ENCODE data around the gene CDC73.

Gene CDC73

GRCh38 chr1:193275773-193276172, 153.9 kb downstream of the CDC73 start:
- H3K4me1 ChIP-seq (ENCODE audit: insufficient read depth, low read length), result no peaks in the 10 kb centered on the region
- no peak overlapping the region for H3K9ac ChIP-seq (ENCODE audit: low read depth, low read length)
- TF ChIP-seq EZH2 (IDR thresholded peaks at IDR 0.05; ENCODE audit: borderline replicate concordance, low read depth, low read length, severe bottlenecking) (no peak), CTCF (IDR thresholded peaks at IDR 0.05; ENCODE audit: borderline replicate concordance, extremely low read depth, low read length, poor library complexity, severe bottlenecking) (no peak)
- H4K20me1 ChIP-seq (ENCODE audit: insufficient read depth, low read length), result no peaks in the 10 kb centered on the region
- H3K4me2 ChIP-seq (ENCODE audit: insufficient read depth, low read length), result no peak overlapping the region
- H3K9me3 ChIP-seq (ENCODE audit: insufficient read depth, low read length, severe bottlenecking), result no peaks in the 10 kb centered on the region
- H3K4me3 ChIP-seq (ENCODE audit: low read depth in 1 of 2, low read length in 2 of 2), result no peak overlapping the region
- no peaks in the 10 kb centered on the region for H3K27me3 ChIP-seq (ENCODE audit: insufficient read depth, low read length, poor library complexity)
- no peak overlapping the region for H2AFZ ChIP-seq (ENCODE audit: low read depth, low read length)
- no peaks in the 10 kb centered on the region for H3K79me2 ChIP-seq (ENCODE audit: insufficient read depth, low read length)
- DNase-seq (no peak), ATAC-seq (ENCODE audit: insufficient read depth, low read depth) (no peak)
- no peaks in the 10 kb centered on the region for H3K36me3 ChIP-seq (ENCODE audit: insufficient read depth, low read length)
- H3K27ac ChIP-seq (ENCODE audit: low read length), result no peak overlapping the region

- no peak for ATAC-seq (ENCODE audit: insufficient read depth, low read depth)
- H3K27ac ChIP-seq (ENCODE audit: low read length), result no peak overlapping the region
Observed at GRCh38 chr1:193278968-193279367, 157.1 kb downstream of the CDC73 start.

GRCh38 chr1:193281894-193282293, 160.1 kb downstream of the CDC73 start:
- H4K20me1 ChIP-seq (ENCODE audit: insufficient read depth, low read length), result no peaks in the 10 kb centered on the region
- H3K27ac ChIP-seq (ENCODE audit: low read length), result no peak overlapping the region
- H3K4me2 ChIP-seq (ENCODE audit: insufficient read depth, low read length), result no peak overlapping the region
- no peak for TF ChIP-seq EZH2 (IDR thresholded peaks at IDR 0.05; ENCODE audit: borderline replicate concordance, low read depth, low read length, severe bottlenecking)
- TF ChIP-seq CTCF (IDR thresholded peaks at IDR 0.05; ENCODE audit: borderline replicate concordance, extremely low read depth, low read length, poor library complexity, severe bottlenecking), result no peak
- DNase-seq (no peak), ATAC-seq (ENCODE audit: insufficient read depth, low read depth) (no peak)
- no peaks in the 10 kb centered on the region for H3K4me1 ChIP-seq (ENCODE audit: insufficient read depth, low read length)
- no peak overlapping the region for H3K9ac ChIP-seq (ENCODE audit: low read depth, low read length)
- H3K36me3 ChIP-seq (ENCODE audit: insufficient read depth, low read length), result no peaks in the 10 kb centered on the region
- H3K9me3 ChIP-seq (ENCODE audit: insufficient read depth, low read length, severe bottlenecking), result no peaks in the 10 kb centered on the region
- no peaks in the 10 kb centered on the region for H3K79me2 ChIP-seq (ENCODE audit: insufficient read depth, low read length)
- no peak overlapping the region for H2AFZ ChIP-seq (ENCODE audit: low read depth, low read length)
- no peaks in the 10 kb centered on the region for H3K27me3 ChIP-seq (ENCODE audit: insufficient read depth, low read length, poor library complexity)
- H3K4me3 ChIP-seq (ENCODE audit: low read depth in 1 of 2, low read length in 2 of 2), result no peak overlapping the region

More at GRCh38 chr1:193278968-193279367, 157.1 kb downstream of the CDC73 start:
- Histone ChIP-seq H3K27me3 (ENCODE audit: insufficient read depth, low read length, poor library complexity) (no peaks in the 10 kb centered on the region), H3K4me1 (ENCODE audit: insufficient read depth, low read length) (no peaks in the 10 kb centered on the region), H2AFZ (ENCODE audit: low read depth, low read length) (no peak overlapping the region), H4K20me1 (ENCODE audit: insufficient read depth, low read length) (no peaks in the 10 kb centered on the region), H3K9me3 (ENCODE audit: insufficient read depth, low read length, severe bottlenecking) (no peaks in the 10 kb centered on the region), H3K4me2 (ENCODE audit: insufficient read depth, low read length) (no peak overlapping the region), H3K9ac (ENCODE audit: low read depth, low read length) (no peak overlapping the region), H3K4me3 (ENCODE audit: low read depth in 1 of 2, low read length in 2 of 2) (no peak overlapping the region), H3K79me2 (ENCODE audit: insufficient read depth, low read length) (no peaks in the 10 kb centered on the region), H3K36me3 (ENCODE audit: insufficient read depth, low read length) (no peaks in the 10 kb centered on the region)
- no peak for DNase-seq
- TF ChIP-seq EZH2 (IDR thresholded peaks at IDR 0.05; ENCODE audit: borderline replicate concordance, low read depth, low read length, severe bottlenecking) (no peak), CTCF (IDR thresholded peaks at IDR 0.05; ENCODE audit: borderline replicate concordance, extremely low read depth, low read length, poor library complexity, severe bottlenecking) (no peak)

- Histone ChIP-seq H3K36me3 (ENCODE audit: insufficient read depth, low read length) (no peaks in the 10 kb centered on the region), H3K4me3 (ENCODE audit: low read depth in 1 of 2, low read length in 2 of 2) (no peak overlapping the region), H3K9me3 (ENCODE audit: insufficient read depth, low read length, severe bottlenecking) (no peaks in the 10 kb centered on the region), H3K79me2 (ENCODE audit: insufficient read depth, low read length) (no peaks in the 10 kb centered on the region), H3K4me2 (ENCODE audit: insufficient read depth, low read length) (no peak overlapping the region), H3K27ac (ENCODE audit: low read length) (no peak overlapping the region), H2AFZ (ENCODE audit: low read depth, low read length) (no peak overlapping the region), H4K20me1 (ENCODE audit: insufficient read depth, low read length) (no peaks in the 10 kb centered on the region), H3K27me3 (ENCODE audit: insufficient read depth, low read length, poor library complexity) (no peaks in the 10 kb centered on the region), H3K9ac (ENCODE audit: low read depth, low read length) (no peak overlapping the region), H3K4me1 (ENCODE audit: insufficient read depth, low read length) (no peaks in the 10 kb centered on the region)
- no peak for ATAC-seq (ENCODE audit: insufficient read depth, low read depth)
- TF ChIP-seq EZH2 (IDR thresholded peaks at IDR 0.05; ENCODE audit: borderline replicate concordance, low read depth, low read length, severe bottlenecking) (no peak), CTCF (IDR thresholded peaks at IDR 0.05; ENCODE audit: borderline replicate concordance, extremely low read depth, low read length, poor library complexity, severe bottlenecking) (no peak)
- no peak for DNase-seq
Observed at GRCh38 chr1:193283016-193283415, 161.2 kb downstream of the CDC73 start.
